ENCODE data around the gene SCGB1D1.
A peak's percentile ranks its signal among the peaks of the same experiment; 100 is the strongest.

Gene SCGB1D1

DNA sequence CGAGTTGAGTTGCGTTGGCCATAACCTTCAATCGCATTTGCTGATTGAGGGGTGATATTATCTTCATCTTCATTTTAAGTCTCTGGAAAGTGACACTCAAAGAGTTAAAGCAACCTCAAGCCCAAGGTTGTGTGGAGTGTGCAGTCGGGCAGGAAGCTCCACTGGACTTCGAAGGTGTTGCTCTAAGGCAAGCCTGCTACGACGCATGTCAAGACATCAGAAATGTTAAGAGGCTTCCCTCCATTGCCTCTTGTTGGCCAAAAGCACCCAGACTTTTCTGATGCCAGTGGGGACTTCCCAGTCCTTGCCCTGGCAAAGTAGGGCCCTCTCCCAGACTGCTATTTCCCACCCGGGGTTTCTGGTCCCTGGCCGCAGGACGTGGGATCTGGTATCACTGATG, 23.6 kb upstream of the SCGB1D1 start:
- TF ChIP-seq, protein P1, sequence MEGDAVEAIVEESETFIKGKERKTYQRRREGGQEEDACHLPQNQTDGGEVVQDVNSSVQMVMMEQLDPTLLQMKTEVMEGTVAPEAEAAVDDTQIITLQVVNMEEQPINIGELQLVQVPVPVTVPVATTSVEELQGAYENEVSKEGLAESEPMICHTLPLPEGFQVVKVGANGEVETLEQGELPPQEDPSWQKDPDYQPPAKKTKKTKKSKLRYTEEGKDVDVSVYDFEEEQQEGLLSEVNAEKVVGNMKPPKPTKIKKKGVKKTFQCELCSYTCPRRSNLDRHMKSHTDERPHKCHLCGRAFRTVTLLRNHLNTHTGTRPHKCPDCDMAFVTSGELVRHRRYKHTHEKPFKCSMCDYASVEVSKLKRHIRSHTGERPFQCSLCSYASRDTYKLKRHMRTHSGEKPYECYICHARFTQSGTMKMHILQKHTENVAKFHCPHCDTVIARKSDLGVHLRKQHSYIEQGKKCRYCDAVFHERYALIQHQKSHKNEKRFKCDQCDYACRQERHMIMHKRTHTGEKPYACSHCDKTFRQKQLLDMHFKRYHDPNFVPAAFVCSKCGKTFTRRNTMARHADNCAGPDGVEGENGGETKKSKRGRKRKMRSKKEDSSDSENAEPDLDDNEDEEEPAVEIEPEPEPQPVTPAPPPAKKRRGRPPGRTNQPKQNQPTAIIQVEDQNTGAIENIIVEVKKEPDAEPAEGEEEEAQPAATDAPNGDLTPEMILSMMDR (IDR thresholded peaks at IDR 0.05; ENCODE audit: insufficient read depth, low read depth, low read length, missing control alignments): no peak
- DNase-seq (ENCODE audit: low read depth): no peak
- H3K4me3 ChIP-seq (ENCODE audit: low read depth, low read length): no peak overlapping the region

- TF ChIP-seq, protein P1 (IDR thresholded peaks at IDR 0.05; ENCODE audit: insufficient read depth, low read depth, low read length, missing control alignments): no peak
- DNase-seq (ENCODE audit: low read depth): no peak
- no peak overlapping the region for H3K4me3 ChIP-seq (ENCODE audit: low read depth, low read length)
These were observed 20.6 kb upstream of the SCGB1D1 start for GRCh38 chr11:62169448-62169847.

- TF ChIP-seq, protein P1 (IDR thresholded peaks at IDR 0.05; ENCODE audit: insufficient read depth, low read depth, low read length, missing control alignments): no peak
- H3K4me3 ChIP-seq (ENCODE audit: low read depth, low read length): no peak overlapping the region
- DNase-seq (ENCODE audit: low read depth): no peak
These were observed 20.1 kb upstream of the SCGB1D1 start for GRCh38 chr11:62169935-62170334.

DNA sequence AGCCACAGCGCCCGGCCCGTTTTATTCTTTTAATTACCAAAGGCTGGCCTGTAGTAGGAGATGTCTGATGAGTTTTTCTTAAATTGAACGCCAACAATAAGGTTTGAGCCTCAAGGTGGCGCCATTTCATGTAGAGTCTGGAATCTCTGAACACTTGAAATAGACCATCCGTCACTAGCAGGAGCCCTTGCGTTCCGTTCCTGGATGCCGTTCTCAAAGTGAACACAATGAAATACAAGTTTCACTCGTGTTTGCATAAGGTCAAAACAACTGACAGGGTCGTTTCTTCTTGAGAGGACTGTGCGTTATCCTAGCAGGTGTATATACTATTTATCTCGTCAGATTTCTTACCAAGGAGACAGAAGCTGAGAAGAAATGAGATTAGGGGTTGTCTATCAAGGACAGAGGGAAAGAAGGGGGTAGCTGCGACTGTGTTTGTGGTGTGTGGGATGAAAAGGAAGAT, 18.7 kb upstream of the SCGB1D1 start:
- no peak overlapping the region for H3K4me3 ChIP-seq (ENCODE audit: low read depth, low read length)
- peak; percentile 86 for DNase-seq (ENCODE audit: low read depth)
- TF ChIP-seq, protein P1 (IDR thresholded peaks at IDR 0.05; ENCODE audit: insufficient read depth, low read depth, low read length, missing control alignments): peak; percentile 61

- no peak for DNase-seq (ENCODE audit: low read depth)
- TF ChIP-seq, protein P1 (IDR thresholded peaks at IDR 0.05; ENCODE audit: insufficient read depth, low read depth, low read length, missing control alignments): no peak
- no peak overlapping the region for H3K4me3 ChIP-seq (ENCODE audit: low read depth, low read length)
These were observed 17.7 kb upstream of the SCGB1D1 start for GRCh38 chr11:62172294-62172693.

DNA sequence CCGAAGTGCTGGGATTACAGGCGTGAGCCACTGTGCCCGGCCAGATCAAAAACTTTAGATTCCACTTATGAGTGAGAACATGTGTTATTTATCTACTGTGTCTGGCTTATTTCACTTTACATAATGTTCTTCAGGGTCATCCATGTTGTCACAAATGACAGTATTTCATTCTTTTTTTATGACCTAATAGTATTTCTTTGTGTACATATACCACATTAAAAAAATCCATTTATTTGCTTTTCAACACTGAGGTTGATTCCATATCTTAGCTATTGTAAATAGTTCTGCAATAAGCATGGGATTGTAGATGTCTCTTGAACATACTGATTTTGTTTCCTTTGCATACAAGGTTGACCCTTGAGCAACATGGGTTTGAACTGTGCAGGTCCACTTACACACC, 13.2 kb upstream of the SCGB1D1 start:
- H3K4me3 ChIP-seq (ENCODE audit: low read depth, low read length): no peak overlapping the region
- TF ChIP-seq, protein P1 (IDR thresholded peaks at IDR 0.05; ENCODE audit: insufficient read depth, low read depth, low read length, missing control alignments): no peak
- DNase-seq (ENCODE audit: low read depth): no peak

GRCh38 chr11:62179995-62180394, 10.0 kb upstream of the SCGB1D1 start:
- no peak for DNase-seq (ENCODE audit: low read depth)
- H3K4me3 ChIP-seq (ENCODE audit: low read depth, low read length): no peak overlapping the region
- TF ChIP-seq, protein P1 (IDR thresholded peaks at IDR 0.05; ENCODE audit: insufficient read depth, low read depth, low read length, missing control alignments): no peak
